ENCODE measurements around the gene TNS3. TPM values are rescaled to one million over a fixed set of nuclear protein-coding genes. Genes with fewer than 3 reads are reported as not detected.

Gene TNS3
- total RNA-seq, 3 donors from 2014 or later, result 69.1 to 98.9 (median 69.9) TPM

- peak in 2 of 3 donors; percentile 74 to 83 for DNase-seq
- Histone ChIP-seq H3K36me3 (ENCODE audit: low read depth) (peaks cover 3% of the 10 kb centered on the region), H3K4me1 (ENCODE audit: low read depth) (no peaks in the 10 kb centered on the region), H3K9me3 (no peaks in the 10 kb centered on the region), H3K4me3 (no peak overlapping the region)
- intact Hi-C loops (cut with DNase I, micrococcal nuclease), result loop anchor here in 1 of 2 donors (5.0 kb wide), 1 partner anchor 169 kb away; no protein-coding TSS in a partner anchor
- peak; percentile 86 for ATAC-seq
- peak; percentile 57 for TF ChIP-seq CTCF (IDR thresholded peaks at IDR 0.05)
Observed at GRCh38 chr7:47435889-47436312, 146.0 kb downstream of the TNS3 start.

GRCh38 chr7:47433564-47433895 is 148.4 kb downstream of the TNS3 start:
- H3K9me3 ChIP-seq, result no peaks in the 10 kb centered on the region
- DNase-seq, result no peak
- ATAC-seq, result no peak
- H3K36me3 ChIP-seq (ENCODE audit: low read depth), result peaks cover 3% of the 10 kb centered on the region
- no peaks in the 10 kb centered on the region for H3K4me1 ChIP-seq (ENCODE audit: low read depth)
- H3K4me3 ChIP-seq, result no peak overlapping the region
- intact Hi-C loops (cut with DNase I, micrococcal nuclease), result no loop called here
- no peak for TF ChIP-seq CTCF (IDR thresholded peaks at IDR 0.05)

- ATAC-seq, result peak; percentile 18
- no peaks in the 10 kb centered on the region for H3K4me1 ChIP-seq (ENCODE audit: low read depth)
- H3K9me3 ChIP-seq, result no peaks in the 10 kb centered on the region
- no peak overlapping the region for H3K4me3 ChIP-seq
- intact Hi-C loops (cut with DNase I, micrococcal nuclease), result no loop called here
- no peak for TF ChIP-seq CTCF (IDR thresholded peaks at IDR 0.05)
- H3K36me3 ChIP-seq (ENCODE audit: low read depth), result peaks cover 3% of the 10 kb centered on the region
- DNase-seq, result no peak
Observed at GRCh38 chr7:47432671-47433563, 149.0 kb downstream of the TNS3 start.

GRCh38 chr7:47430422-47430821 is 151.5 kb downstream of the TNS3 start:
- intact Hi-C loops (cut with DNase I, micrococcal nuclease), result no loop called here
- Histone ChIP-seq H3K4me3 (no peak overlapping the region), H3K36me3 (ENCODE audit: low read depth) (peaks cover 3% of the 10 kb centered on the region), H3K4me1 (ENCODE audit: low read depth) (no peaks in the 10 kb centered on the region), H3K9me3 (no peaks in the 10 kb centered on the region)
- TF ChIP-seq CTCF (IDR thresholded peaks at IDR 0.05), result no peak
- no peak for ATAC-seq
- DNase-seq, result no peak

- no peak overlapping the region for H3K4me3 ChIP-seq
- intact Hi-C loops (cut with DNase I, micrococcal nuclease), result no loop called here
- H3K36me3 ChIP-seq (ENCODE audit: low read depth), result no peaks in the 10 kb centered on the region
- ATAC-seq (no peak), DNase-seq (no peak)
- H3K9me3 ChIP-seq, result no peaks in the 10 kb centered on the region
- no peaks in the 10 kb centered on the region for H3K4me1 ChIP-seq (ENCODE audit: low read depth)
- TF ChIP-seq CTCF (IDR thresholded peaks at IDR 0.05), result no peak
Observed at GRCh38 chr7:47428768-47429472, 153.0 kb downstream of the TNS3 start.

Measured in mucosa of descending colon (tissue), 3 donors.